Left ventricle myocardium inferior (tissue), 1 donor: Measurements from ENCODE around the gene CEP44. TPM values are rescaled to one million over a fixed set of nuclear protein-coding genes. Genes with fewer than 3 reads are reported as not detected.

Experiments
- DNase-seq: peaks from one replicate; pipeline ENCODE4 v3.0.0-alpha.2; 2020
- H3K27ac ChIP-seq: fragments of 200-600 bp; replicated peaks from 2 replicates; pipeline ENCODE4 v1.8.0; 2021
- H3K27me3 ChIP-seq: fragments of 200-600 bp; 2 replicates; pipeline ENCODE4 v1.8.0; 2021; ENCODE audit warnings: low read depth
- H3K36me3 ChIP-seq: fragments of 200-600 bp; 2 replicates; pipeline ENCODE4 v1.8.0; 2021
- H3K4me1 ChIP-seq: fragments of 200-600 bp; 2 replicates; pipeline ENCODE4 v1.8.0; 2021
- H3K4me3 ChIP-seq: fragments of 200-600 bp; 2 replicates; pipeline ENCODE4 v1.8.0; 2021; ENCODE audit warnings: mild to moderate bottlenecking, moderate library complexity
- H3K9me3 ChIP-seq: fragments of 200-600 bp; replicated peaks from 2 replicates; pipeline ENCODE4 v1.8.0; 2021
- CTCF ChIP-seq: fragments of 200-600 bp; IDR thresholded peaks from 2 replicates; pipeline ENCODE4 v1.8.0; 2021; ENCODE audit warnings: antibody characterized with exemption, mild to moderate bottlenecking, borderline replicate concordance
- intact Hi-C: fragments of 100-400 bp; cut with micrococcal nuclease; formaldehyde crosslinking; loops from one replicate; pipeline ENCODE4 v1.11.0; 2022
- total RNA-seq: library from RNA; stranded (reverse); fragmentation: NEBNext Ultra II Directional; extraction: Animal tissue kit (Norgen Biotek cat#: 25700); gene quantifications from one replicate; pipeline ENCODE4 v1.2.1, GENCODE V29; 2021
- donor health status: DM: no; HTN: yes; CAD: no; lungs with severe emphysema.

Gene CEP44
- total RNA-seq, 1 donor from 2014 or later, result 11.2 TPM

DNA sequence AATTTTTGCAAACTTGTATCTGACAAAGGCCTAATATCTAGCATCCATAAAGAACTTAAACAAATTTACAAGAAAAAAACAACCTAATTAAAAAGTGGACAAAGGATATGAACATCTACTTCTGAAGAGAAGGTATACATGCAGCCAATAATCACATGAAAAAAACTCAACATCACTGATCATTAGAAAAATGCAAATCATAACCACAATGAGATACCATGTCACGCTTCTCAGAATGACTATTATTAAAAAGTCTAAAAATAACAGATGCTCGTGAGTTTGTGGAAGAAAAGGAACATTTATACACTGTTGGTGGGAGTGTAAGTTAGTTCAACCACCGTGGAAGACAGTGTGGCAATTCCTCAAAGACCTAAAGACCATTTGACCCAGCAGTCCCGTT lies 24.0 kb downstream of the CEP44 start:
- H3K4me3 ChIP-seq, result no peak overlapping the region
- no peak for DNase-seq
- H3K36me3 ChIP-seq, result peaks cover 86% of the 10 kb centered on the region
- no peaks in the 10 kb centered on the region for H3K9me3 ChIP-seq
- TF ChIP-seq CTCF, result no peak
- no peaks in the 10 kb centered on the region for H3K4me1 ChIP-seq
- intact Hi-C loops, result no loop called here
- H3K27ac ChIP-seq, result no peak overlapping the region
- H3K27me3 ChIP-seq, result no peaks in the 10 kb centered on the region

- no peaks in the 10 kb centered on the region for H3K9me3 ChIP-seq
- intact Hi-C loops, result loop anchor here (10.0 kb wide), 1 partner anchor 88 kb away; no protein-coding TSS in a partner anchor
- H3K27me3 ChIP-seq, result no peaks in the 10 kb centered on the region
- peaks cover 56% of the 10 kb centered on the region for H3K36me3 ChIP-seq
- H3K4me1 ChIP-seq, result no peaks in the 10 kb centered on the region
- DNase-seq, result no peak
- H3K4me3 ChIP-seq, result no peak overlapping the region
- no peak overlapping the region for H3K27ac ChIP-seq
- TF ChIP-seq CTCF, result no peak
These were observed 29.3 kb downstream of the CEP44 start for GRCh38 chr4:174312993-174313392.

DNA sequence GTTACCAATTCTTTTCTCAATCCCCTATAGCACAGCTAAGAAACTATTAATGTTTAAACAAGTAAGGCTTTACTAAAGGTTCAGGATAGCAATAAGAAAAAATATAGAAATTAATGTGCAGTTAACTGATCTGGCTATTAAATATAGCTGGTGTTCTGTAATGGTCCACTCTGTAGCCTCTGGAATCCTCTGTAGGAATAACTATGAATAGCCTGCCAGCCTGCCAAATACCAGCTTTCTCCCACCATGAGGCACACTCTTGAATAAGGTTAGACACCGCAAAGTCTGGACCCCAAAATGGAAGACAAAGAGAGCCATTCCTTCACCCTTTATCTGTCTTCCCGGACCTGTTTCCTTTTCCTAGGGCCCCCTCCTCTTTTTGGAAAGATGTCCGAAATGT lies 30.6 kb downstream of the CEP44 start:
- Histone ChIP-seq H3K4me1 (no peaks in the 10 kb centered on the region), H3K27ac (no peak overlapping the region), H3K27me3 (no peaks in the 10 kb centered on the region), H3K36me3 (peaks cover 44% of the 10 kb centered on the region), H3K9me3 (no peaks in the 10 kb centered on the region), H3K4me3 (no peak overlapping the region)
- no peak for DNase-seq
- intact Hi-C loops, result loop anchor here (10.0 kb wide), 1 partner anchor 89 kb away; no protein-coding TSS in a partner anchor
- no peak for TF ChIP-seq CTCF

- Histone ChIP-seq H3K27me3 (no peaks in the 10 kb centered on the region), H3K36me3 (peaks cover 39% of the 10 kb centered on the region), H3K27ac (no peak overlapping the region), H3K4me3 (no peak overlapping the region), H3K9me3 (no peaks in the 10 kb centered on the region), H3K4me1 (no peaks in the 10 kb centered on the region)
- intact Hi-C loops, result loop anchor here (10.0 kb wide), 1 partner anchor 90 kb away; no protein-coding TSS in a partner anchor
- no peak for TF ChIP-seq CTCF
- DNase-seq, result no peak
These were observed 31.1 kb downstream of the CEP44 start for GRCh38 chr4:174314770-174315169.

DNA sequence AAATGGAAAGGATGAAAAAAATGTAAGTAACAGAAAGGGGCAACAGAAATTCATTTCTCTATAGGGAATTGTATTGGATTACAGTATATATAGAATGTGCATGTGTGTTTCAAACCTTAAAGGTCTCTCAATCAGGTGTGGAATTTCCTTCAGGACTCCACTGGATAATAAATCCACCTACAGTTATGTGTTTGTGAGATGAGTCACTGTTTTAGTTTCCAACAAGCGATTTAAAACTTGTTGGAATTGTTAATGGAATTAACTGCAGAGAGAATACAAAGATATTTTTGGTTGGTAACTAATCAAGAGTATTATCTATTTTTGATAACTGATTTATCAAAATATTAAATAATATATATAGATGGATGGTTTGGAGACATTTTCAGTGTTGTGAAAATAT lies 32.8 kb downstream of the CEP44 start:
- intact Hi-C loops, result loop anchor here (10.0 kb wide), 1 partner anchor 92 kb away; no protein-coding TSS in a partner anchor
- no peak overlapping the region for H3K4me3 ChIP-seq
- peaks cover 29% of the 10 kb centered on the region for H3K36me3 ChIP-seq
- H3K4me1 ChIP-seq, result no peaks in the 10 kb centered on the region
- no peak for TF ChIP-seq CTCF
- DNase-seq, result no peak
- H3K27me3 ChIP-seq, result no peaks in the 10 kb centered on the region
- no peak overlapping the region for H3K27ac ChIP-seq
- H3K9me3 ChIP-seq, result no peaks in the 10 kb centered on the region

- H3K36me3 ChIP-seq, result peaks cover 25% of the 10 kb centered on the region
- intact Hi-C loops, result loop anchor here (10.0 kb wide), 1 partner anchor 92 kb away; no protein-coding TSS in a partner anchor
- no peak for DNase-seq
These were observed 33.2 kb downstream of the CEP44 start for GRCh38 chr4:174316954-174317353.

More at GRCh38 chr4:174316954-174317353, 33.2 kb downstream of the CEP44 start:
- no peak for TF ChIP-seq CTCF
- Histone ChIP-seq H3K4me3 (no peak overlapping the region), H3K9me3 (no peaks in the 10 kb centered on the region), H3K27me3 (no peaks in the 10 kb centered on the region), H3K27ac (no peak overlapping the region), H3K4me1 (no peaks in the 10 kb centered on the region)
